Neural crest cell (in vitro differentiated cells): ENCODE measurements around the gene PPP6C. TPM values are rescaled to one million over a fixed set of nuclear protein-coding genes. Genes with fewer than 3 reads are reported as not detected.

Experiments used
- DNase-seq: peaks from one replicate; pipeline ENCODE4 v3.0.0; 2021; ENCODE audit warnings: low read depth, mixed read lengths, low spot score
- H3K27ac Mint-ChIP-seq: one replicate; pipeline ENCODE4 v1.8.0; 2021; ENCODE audit warnings: mild to moderate bottlenecking, mixed read lengths; ENCODE audit not compliant: unreplicated experiment
- H3K27me3 Mint-ChIP-seq: 2 replicates; pipeline ENCODE4 v1.8.0; 2021; ENCODE audit warnings: low read depth, mild to moderate bottlenecking, mixed read lengths
- H3K36me3 Mint-ChIP-seq: 2 replicates; pipeline ENCODE4 v1.8.0; 2021; ENCODE audit warnings: low read depth, mild to moderate bottlenecking, mixed read lengths
- H3K4me1 Mint-ChIP-seq: 2 replicates; pipeline ENCODE4 v1.8.0; 2021; ENCODE audit warnings: mixed read lengths
- H3K4me3 Mint-ChIP-seq: one replicate; pipeline ENCODE4 v1.8.0; 2021; ENCODE audit warnings: mild to moderate bottlenecking, mixed read lengths
- H3K9me3 Mint-ChIP-seq: 2 replicates; pipeline ENCODE4 v1.8.0; 2021; ENCODE audit warnings: mixed read lengths
- CTCF ChIP-seq: fragments of 200-600 bp; sonication (generic); conservative IDR thresholded peaks from 2 replicates; pipeline ENCODE4 v1.5.0; 2021; ENCODE audit warnings: antibody characterized with exemption, mild to moderate bottlenecking
- total RNA-seq: library from RNA; stranded (reverse); gene quantifications from 2 replicates; pipeline ENCODE4 v1.2.1, GENCODE V29; 2021

The PPP6C gene
- total RNA-seq, 1 donor from 2014 or later: 45.3 TPM

GRCh38 chr9:125141251-125141650, 48.4 kb downstream of the PPP6C start:
- no peak for TF ChIP-seq CTCF
- Mint-ChIP-seq H3K27me3 (no peaks in the 10 kb centered on the region), H3K4me3 (peak overlapping the region; percentile 99), H3K27ac (no peak overlapping the region), H3K9me3 (no peaks in the 10 kb centered on the region), H3K4me1 (peaks cover 14% of the 10 kb centered on the region), H3K36me3 (no peaks in the 10 kb centered on the region)
- DNase-seq: no peak

GRCh38 chr9:125140576-125140975, 49.0 kb downstream of the PPP6C start:
- Mint-ChIP-seq H3K4me3 (no peak overlapping the region), H3K27me3 (no peaks in the 10 kb centered on the region)

GRCh38 chr9:125137200-125137599, 52.4 kb downstream of the PPP6C start:
- Mint-ChIP-seq H3K27me3 (no peaks in the 10 kb centered on the region), H3K4me3 (no peak overlapping the region), H3K36me3 (peaks cover 7% of the 10 kb centered on the region), H3K9me3 (peaks cover 5% of the 10 kb centered on the region), H3K4me1 (peaks cover 3% of the 10 kb centered on the region), H3K27ac (no peak overlapping the region)
- no peak for DNase-seq
- no peak for TF ChIP-seq CTCF

More at GRCh38 chr9:125140576-125140975, 49.0 kb downstream of the PPP6C start:
- H3K9me3 Mint-ChIP-seq: no peaks in the 10 kb centered on the region
- DNase-seq: no peak
- H3K36me3 Mint-ChIP-seq: no peaks in the 10 kb centered on the region
- TF ChIP-seq CTCF: no peak
- H3K4me1 Mint-ChIP-seq: peaks cover 14% of the 10 kb centered on the region
- no peak overlapping the region for H3K27ac Mint-ChIP-seq

GRCh38 chr9:125134976-125135375, 54.6 kb downstream of the PPP6C start:
- DNase-seq: no peak
- Mint-ChIP-seq H3K36me3 (peaks cover 7% of the 10 kb centered on the region), H3K27ac (no peak overlapping the region), H3K4me1 (no peaks in the 10 kb centered on the region), H3K4me3 (no peak overlapping the region), H3K27me3 (no peaks in the 10 kb centered on the region), H3K9me3 (peaks cover 5% of the 10 kb centered on the region)
- no peak for TF ChIP-seq CTCF

GRCh38 chr9:125133403-125134329, 55.9 kb downstream of the PPP6C start:
- peaks cover 7% of the 10 kb centered on the region for H3K36me3 Mint-ChIP-seq
- no peaks in the 10 kb centered on the region for H3K27me3 Mint-ChIP-seq
- no peak overlapping the region for H3K4me3 Mint-ChIP-seq
- no peak for DNase-seq
- no peak for TF ChIP-seq CTCF
- no peaks in the 10 kb centered on the region for H3K4me1 Mint-ChIP-seq
- peaks cover 5% of the 10 kb centered on the region for H3K9me3 Mint-ChIP-seq
- H3K27ac Mint-ChIP-seq: no peak overlapping the region
